Stomach (tissue), 4 donors: ENCODE data around the gene RBMS3.

Experiments used
- CTCF ChIP-seq, 7 experiments: fragments of 450-650 bp in 4 of 7; fragments of 200-600 bp in 3 of 7; sonication (generic) in 3 of 7; IDR thresholded peaks; one replicate each; pipeline ENCODE4 v1.5.1; 2016 to 2019; ENCODE audit warnings: antibody characterized with exemption in 7 of 7, control low read depth in 2 of 7, mild to moderate bottlenecking in 1 of 7
- EP300 ChIP-seq: sonication (generic); formaldehyde crosslinking; IDR thresholded peaks from one replicate; pipeline ENCODE4 v1.6.1; 2017; ENCODE audit warnings: antibody characterized with exemption
- POLR2AphosphoS5 ChIP-seq, 3 donors: sonication (generic); formaldehyde crosslinking; IDR thresholded peaks; one replicate each; pipeline ENCODE4 v1.6.1; 2016; ENCODE audit warnings: antibody characterized with exemption in 3 of 3

- TF ChIP-seq EP300 (no peak), CTCF (IDR thresholded peaks at IDR 0.05) (no peak), POLR2AphosphoS5 (IDR thresholded peaks at IDR 0.05) (no peak)
Observed at GRCh38 chr3:29516164-29516563, 235.3 kb downstream of the RBMS3 start.
